Measurements from ENCODE around the gene KLF9.

Gene KLF9

DNA sequence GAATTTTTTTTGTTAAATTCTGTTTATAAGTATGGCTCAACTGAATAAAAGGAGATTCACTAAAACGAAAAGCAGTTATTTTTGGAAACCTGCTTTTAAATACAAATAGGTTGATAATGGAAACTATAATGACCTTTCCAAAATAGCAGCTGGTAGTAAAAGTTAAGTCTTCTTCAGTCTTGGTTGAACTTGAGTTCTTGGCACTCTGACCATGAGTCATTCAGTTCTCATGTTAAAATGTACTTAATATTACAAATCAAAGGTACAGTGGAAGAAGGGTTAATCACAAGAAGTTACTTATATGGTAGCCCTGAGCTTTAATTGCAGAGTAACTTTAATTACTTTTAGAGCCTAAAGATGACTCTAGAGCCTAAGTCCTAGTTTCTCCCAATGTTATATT is 62.1 kb downstream of the KLF9 start:
- TF ChIP-seq, protein P1, sequence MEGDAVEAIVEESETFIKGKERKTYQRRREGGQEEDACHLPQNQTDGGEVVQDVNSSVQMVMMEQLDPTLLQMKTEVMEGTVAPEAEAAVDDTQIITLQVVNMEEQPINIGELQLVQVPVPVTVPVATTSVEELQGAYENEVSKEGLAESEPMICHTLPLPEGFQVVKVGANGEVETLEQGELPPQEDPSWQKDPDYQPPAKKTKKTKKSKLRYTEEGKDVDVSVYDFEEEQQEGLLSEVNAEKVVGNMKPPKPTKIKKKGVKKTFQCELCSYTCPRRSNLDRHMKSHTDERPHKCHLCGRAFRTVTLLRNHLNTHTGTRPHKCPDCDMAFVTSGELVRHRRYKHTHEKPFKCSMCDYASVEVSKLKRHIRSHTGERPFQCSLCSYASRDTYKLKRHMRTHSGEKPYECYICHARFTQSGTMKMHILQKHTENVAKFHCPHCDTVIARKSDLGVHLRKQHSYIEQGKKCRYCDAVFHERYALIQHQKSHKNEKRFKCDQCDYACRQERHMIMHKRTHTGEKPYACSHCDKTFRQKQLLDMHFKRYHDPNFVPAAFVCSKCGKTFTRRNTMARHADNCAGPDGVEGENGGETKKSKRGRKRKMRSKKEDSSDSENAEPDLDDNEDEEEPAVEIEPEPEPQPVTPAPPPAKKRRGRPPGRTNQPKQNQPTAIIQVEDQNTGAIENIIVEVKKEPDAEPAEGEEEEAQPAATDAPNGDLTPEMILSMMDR (conservative IDR thresholded peaks at IDR 0.05), result no peak
- TF ChIP-seq ZFX (IDR thresholded peaks at IDR 0.05), result no peak
- H3K27ac ChIP-seq, result no peak overlapping the region

DNA sequence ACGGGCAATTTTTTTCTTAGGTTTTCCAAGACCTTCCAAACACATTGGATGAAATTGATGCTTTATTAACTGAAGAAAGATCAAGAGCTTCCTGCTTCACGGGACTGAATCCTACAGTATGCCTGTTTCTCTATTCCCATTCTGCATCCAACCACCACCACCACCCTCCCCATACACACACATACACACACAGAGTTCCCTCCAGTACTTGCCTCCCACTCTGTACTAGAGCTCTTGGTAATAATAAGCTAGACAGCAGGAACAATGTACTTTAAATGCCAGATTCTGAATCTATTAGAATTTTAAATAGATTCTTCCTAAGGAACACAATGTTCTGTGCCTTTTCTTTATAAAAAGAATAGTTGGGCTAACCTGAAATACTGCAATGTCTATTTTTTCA is 67.4 kb downstream of the KLF9 start:
- no peak overlapping the region for H3K27ac ChIP-seq
- TF ChIP-seq ZFX (IDR thresholded peaks at IDR 0.05), result no peak
- TF ChIP-seq, protein P1 (conservative IDR thresholded peaks at IDR 0.05), result no peak

DNA sequence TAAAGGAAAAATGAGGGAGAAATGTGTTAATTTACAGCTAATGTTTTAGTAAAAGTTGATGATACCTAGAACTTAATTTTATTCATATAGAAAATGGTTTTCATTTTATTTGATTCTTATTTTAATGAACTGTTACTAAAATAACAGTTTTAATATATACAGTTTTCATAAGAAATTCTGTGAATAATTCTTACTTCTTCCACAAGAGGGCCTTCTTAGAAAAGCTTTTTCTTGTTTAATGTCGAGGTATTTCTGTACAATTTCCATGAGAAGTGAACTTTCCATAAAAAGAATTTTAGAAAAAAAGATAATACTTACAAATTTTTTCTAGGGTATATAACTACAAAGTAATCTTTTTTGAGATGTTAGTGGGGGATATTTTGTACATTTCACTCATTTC is 73.9 kb downstream of the KLF9 start:
- TF ChIP-seq ZFX (IDR thresholded peaks at IDR 0.05), result no peak
- TF ChIP-seq, protein P1 (conservative IDR thresholded peaks at IDR 0.05), result peak; percentile 76
- no peak overlapping the region for H3K27ac ChIP-seq
